Keratinocyte (primary cell): Measurements from ENCODE around the gene CD44. TPM values are rescaled to one million over a fixed set of nuclear protein-coding genes. Genes with fewer than 3 reads are reported as not detected.

ENCODE experiments used
- DNase-seq: peaks from one replicate; pipeline ENCODE4 v3.0.0-alpha.2; 2011; ENCODE audit warnings: low read depth, missing footprints, low spot score
- FAIRE-seq: peaks from 2 replicates; lab custom pipeline; 2011; peaks lifted over from hg19 to GRCh38; lab: Jason Lieb, UNC
- H2AFZ ChIP-seq: 2 replicates; pipeline ENCODE4 v1.6.0; 2012; ENCODE audit warnings: low read length, control low read depth, inconsistent platforms; ENCODE audit not compliant: control insufficient read depth
- H3K27ac ChIP-seq: 2 replicates; pipeline ENCODE4 v1.5.1; 2011; ENCODE audit warnings: low read length; ENCODE audit not compliant: control insufficient read depth, insufficient read depth
- H3K27me3 ChIP-seq: 3 replicates; pipeline ENCODE4 v1.6.0; 2011; ENCODE audit warnings: low read length; ENCODE audit not compliant: control insufficient read depth, insufficient read depth; ENCODE audit errors: extremely low read depth
- H3K36me3 ChIP-seq, 2 experiments: 2 replicates in 1 of 2; 3 replicates in 1 of 2; pipeline ENCODE4 v1.5.1; 2011; ENCODE audit warnings: low read length in 2 of 2, mild to moderate bottlenecking in 1 of 2; ENCODE audit not compliant: control insufficient read depth in 2 of 2, insufficient read depth in 2 of 2; ENCODE audit errors: extremely low read depth in 1 of 2
- H3K4me1 ChIP-seq: 3 replicates; pipeline ENCODE4 v1.5.1; 2011; ENCODE audit warnings: low read length; ENCODE audit not compliant: control insufficient read depth, insufficient read depth; ENCODE audit errors: extremely low read depth
- H3K4me2 ChIP-seq: 3 replicates; pipeline ENCODE4 v1.6.0; 2011; ENCODE audit warnings: low read depth, low read length; ENCODE audit not compliant: control insufficient read depth, insufficient read depth; ENCODE audit errors: extremely low read depth
- H3K4me3 ChIP-seq, 3 experiments: fragments of 200-600 bp in 1 of 3; sonication (generic) in 1 of 3; 2 replicates in 2 of 3; 3 replicates in 1 of 3; pipeline ENCODE4 v1.5.1; 2011 to 2016; ENCODE audit warnings: low read length in 3 of 3, mild to moderate bottlenecking in 3 of 3, control low read depth in 2 of 3, inconsistent platforms in 1 of 3, low read depth in 1 of 3, mixed read lengths in 1 of 3, mixed run types in 1 of 3, moderate library complexity in 1 of 3; ENCODE audit not compliant: control insufficient read depth in 2 of 3, insufficient read depth in 2 of 3; ENCODE audit errors: extremely low read depth in 1 of 3
- H3K79me2 ChIP-seq: 2 replicates; pipeline ENCODE4 v1.6.0; 2012; ENCODE audit warnings: low read length; ENCODE audit not compliant: control insufficient read depth, insufficient read depth
- H3K9ac ChIP-seq: 3 replicates; pipeline ENCODE4 v1.6.0; 2011; ENCODE audit warnings: low read length; ENCODE audit not compliant: control insufficient read depth, insufficient read depth; ENCODE audit errors: extremely low read depth
- H3K9me1 ChIP-seq: 3 replicates; pipeline ENCODE4 v1.6.0; 2011; ENCODE audit warnings: low read length; ENCODE audit not compliant: control insufficient read depth, insufficient read depth; ENCODE audit errors: extremely low read depth
- H3K9me3 ChIP-seq: 2 replicates; pipeline ENCODE4 v1.5.1; 2012; ENCODE audit warnings: low read depth, low read length; ENCODE audit not compliant: control insufficient read depth
- H4K20me1 ChIP-seq: 3 replicates; pipeline ENCODE4 v1.6.0; 2011; ENCODE audit warnings: low read length; ENCODE audit not compliant: control insufficient read depth, insufficient read depth; ENCODE audit errors: extremely low read depth
- CTCF ChIP-seq, 3 experiments: IDR thresholded peaks in 1 of 3; conservative IDR thresholded peaks in 1 of 3; optimal IDR thresholded peaks in 1 of 3; 2 replicates in 2 of 3; 3 replicates in 1 of 3; pipeline versions ENCODE3 to v1.5.1; 2011; ENCODE audit warnings: low read length in 3 of 3, mild to moderate bottlenecking in 3 of 3, moderate library complexity in 2 of 3, control low read depth in 1 of 3, inconsistent platforms in 1 of 3; ENCODE audit not compliant: insufficient read depth in 2 of 3; ENCODE audit errors: extremely low read depth in 1 of 3
- EZH2 ChIP-seq: IDR thresholded peaks from one replicate; pipeline ENCODE4 v1.6.1; 2012; ENCODE audit warnings: inconsistent platforms, mild to moderate bottlenecking, low read length, moderate library complexity
- dilution Hi-C: fragments of 300-500 bp; cut with MboI; formaldehyde crosslinking; loops from one replicate; pipeline ENCODE4 v1.7.0; 2020; ENCODE audit warnings: low sequenced_read_pairs; ENCODE audit not compliant: extremely low pct_ligation_motif_present
- polyA plus RNA-seq, 5 experiments: library from polyadenylated mRNA; depleted of rRNA in 3 of 5; stranded (reverse) in 3 of 5; stranded (forward) in 1 of 5; unstranded in 1 of 5; fragments of >200 nt; gene quantifications; 1 replicate in 1 of 5; 2 replicates in 3 of 5; 3 replicates in 1 of 5; pipeline versions ENCODE4 v1.2.1 to v1.2.3, GENCODE V29; 2011 to 2012; ENCODE audit warnings: missing spikeins in 2 of 5, low read depth in 1 of 5, low replicate concordance in 1 of 5

The CD44 gene
- polyA plus RNA-seq, 1 donor (not counting 4 experiments of a cell fraction or from before 2014, with no cell fraction given): 2,038 TPM

GRCh38 chr11:35167426-35167954 lies 28.5 kb downstream of the CD44 start:
- Histone ChIP-seq H3K9me3 (no peaks in the 10 kb centered on the region), H3K27me3 (no peaks in the 10 kb centered on the region), H3K36me3 (peaks cover 16 to 32% of the 10 kb centered on the region in 2 experiments), H3K9ac (no peak overlapping the region), H3K4me3 (peak overlapping the region in 1 of 3 experiments; percentile 5), H3K4me2 (no peak overlapping the region), H3K9me1 (peaks cover 2% of the 10 kb centered on the region), H3K4me1 (peaks cover 95% of the 10 kb centered on the region), H3K79me2 (peaks cover 95% of the 10 kb centered on the region), H2AFZ (no peak overlapping the region), H3K27ac (peak overlapping the region; percentile 87), H4K20me1 (peaks cover 6% of the 10 kb centered on the region)
- dilution Hi-C loops: no loop called here
- no peak for DNase-seq
- TF ChIP-seq CTCF (optimal IDR thresholded peaks at IDR 0.05 in 1 of 3, IDR thresholded peaks at IDR 0.05 in 1 of 3, conservative IDR thresholded peaks at IDR 0.05 in 1 of 3; ENCODE audit: extremely low read depth in 1 of 3, insufficient read depth in 2 of 3, low read length in 3 of 3) (no peak), EZH2 (no peak)
- no peak for FAIRE-seq

- FAIRE-seq (no peak), DNase-seq (no peak)
- H2AFZ ChIP-seq: no peak overlapping the region
- H4K20me1 ChIP-seq: peaks cover 6% of the 10 kb centered on the region
- no peak overlapping the region for H3K9ac ChIP-seq
- peaks cover 16 to 27% of the 10 kb centered on the region in 2 experiments for H3K36me3 ChIP-seq
- no peak overlapping the region for H3K4me3 ChIP-seq
- peaks cover 95% of the 10 kb centered on the region for H3K79me2 ChIP-seq
- H3K9me1 ChIP-seq: no peaks in the 10 kb centered on the region
- TF ChIP-seq EZH2 (no peak), CTCF (optimal IDR thresholded peaks at IDR 0.05 in 1 of 3, IDR thresholded peaks at IDR 0.05 in 1 of 3, conservative IDR thresholded peaks at IDR 0.05 in 1 of 3; ENCODE audit: extremely low read depth in 1 of 3, insufficient read depth in 2 of 3, low read length in 3 of 3) (no peak)
- H3K4me2 ChIP-seq: no peak overlapping the region
- dilution Hi-C loops: no loop called here
- no peaks in the 10 kb centered on the region for H3K27me3 ChIP-seq
- peaks cover 95% of the 10 kb centered on the region for H3K4me1 ChIP-seq
- no peaks in the 10 kb centered on the region for H3K9me3 ChIP-seq
- H3K27ac ChIP-seq: no peak overlapping the region
Measured at GRCh38 chr11:35168671-35169070, 29.7 kb downstream of the CD44 start.
